Esophagus squamous epithelium (tissue), 4 donors: ENCODE data around the gene PLXNC1.

Source experiments
- CTCF ChIP-seq, 6 experiments: fragments of 450-650 bp in 4 of 6; fragments of 200-600 bp in 2 of 6; sonication (generic) in 2 of 6; IDR thresholded peaks; one replicate each; pipeline ENCODE4 v1.5.1; 2016 to 2019; ENCODE audit warnings: antibody characterized with exemption in 6 of 6, mild to moderate bottlenecking in 4 of 6, moderate library complexity in 4 of 6
- POLR2A ChIP-seq, 4 donors: fragments of 450-650 bp; IDR thresholded peaks; one replicate each; pipeline ENCODE4 v1.6.1; 2017; ENCODE audit warnings: antibody characterized with exemption in 4 of 4, mild to moderate bottlenecking in 4 of 4, moderate library complexity in 3 of 4

- no peak for TF ChIP-seq CTCF (IDR thresholded peaks at IDR 0.05)
- no peak for TF ChIP-seq POLR2A (IDR thresholded peaks at IDR 0.05)
These were observed 888 bp upstream of the PLXNC1 start for GRCh38 chr12:94147387-94147990.
